Activated CD4-positive, alpha-beta T cell treated with anti-CD3 and anti-CD28 coated beads, Interleukin-2, Interleukin-4, amounts not matched to agents 100 ng/mL and 50 ng/mL, durations not matched to agents 16 hours and 8 hours (primary cell): ENCODE measurements around the gene SCAANT1.

Source experiments
- DNase-seq: peaks from one replicate; pipeline ENCODE4 v3.0.0-alpha.2; 2020; ENCODE audit warnings: low spot score

The SCAANT1 gene

DNA sequence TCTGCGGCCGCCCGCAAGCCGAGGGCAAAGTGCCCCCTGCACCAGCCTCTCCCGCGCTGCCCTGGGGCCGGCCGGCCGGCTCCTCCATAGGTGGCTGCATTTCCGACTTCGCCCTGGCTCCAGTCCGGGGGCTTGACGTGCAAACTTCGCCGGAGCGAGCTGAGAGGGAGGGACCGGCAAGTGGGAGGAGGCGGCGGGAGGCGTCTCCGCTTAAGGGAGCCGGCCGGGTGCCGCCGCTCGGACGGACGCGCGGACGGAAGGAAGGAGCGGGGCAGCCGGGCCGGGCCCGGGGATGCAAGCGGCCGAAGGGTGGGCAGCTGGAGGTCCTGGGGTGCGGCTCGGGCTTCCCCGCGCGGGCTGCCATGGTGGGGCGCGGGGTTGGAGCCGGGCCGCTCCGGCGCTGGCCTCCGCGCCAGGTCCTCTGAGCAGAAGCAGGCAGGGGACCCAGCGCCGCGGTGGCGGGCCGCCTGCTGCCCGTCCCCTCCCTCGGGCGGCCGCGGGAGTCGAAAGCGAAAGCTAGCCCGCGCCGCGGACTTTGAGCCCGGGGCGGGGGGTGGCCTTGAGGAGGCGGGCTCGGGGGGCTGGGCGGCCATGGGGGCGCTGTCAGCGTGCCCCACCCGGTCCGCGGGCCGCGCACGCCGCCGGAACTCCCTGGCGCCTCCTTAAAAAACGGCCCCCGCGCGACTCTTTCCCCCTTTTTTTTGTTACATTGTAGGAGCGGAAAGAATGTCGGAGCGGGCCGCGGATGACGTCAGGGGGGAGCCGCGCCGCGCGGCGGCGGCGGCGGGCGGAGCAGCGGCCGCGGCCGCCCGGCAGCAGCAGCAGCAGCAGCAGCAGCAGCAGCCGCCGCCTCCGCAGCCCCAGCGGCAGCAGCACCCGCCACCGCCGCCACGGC, at the start of gene SCAANT1:
SCAANT1 (minus strand) TSS at position 511 of the 895 bp plus-strand sequence.
- peak; percentile 75 for DNase-seq

DNA sequence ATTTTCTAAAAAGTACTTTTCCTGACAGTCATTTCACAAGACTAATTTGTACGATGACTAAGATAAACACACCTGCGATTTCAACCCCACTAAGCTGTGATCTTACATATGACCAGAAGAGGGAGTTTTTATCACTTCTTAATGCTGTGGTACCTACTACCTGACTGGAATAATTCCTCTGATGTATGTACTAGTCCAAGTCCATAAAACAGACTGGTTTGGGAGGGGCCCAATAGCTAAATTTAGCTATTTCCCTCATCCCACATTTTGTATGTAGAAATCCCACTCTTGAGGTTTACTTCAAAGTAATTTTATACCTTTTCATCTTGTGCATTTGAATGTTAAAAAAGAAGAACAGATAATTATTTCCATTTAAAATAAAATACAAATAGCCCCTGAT, 49.7 kb upstream of the SCAANT1 start:
- DNase-seq = peak; percentile 55

DNA sequence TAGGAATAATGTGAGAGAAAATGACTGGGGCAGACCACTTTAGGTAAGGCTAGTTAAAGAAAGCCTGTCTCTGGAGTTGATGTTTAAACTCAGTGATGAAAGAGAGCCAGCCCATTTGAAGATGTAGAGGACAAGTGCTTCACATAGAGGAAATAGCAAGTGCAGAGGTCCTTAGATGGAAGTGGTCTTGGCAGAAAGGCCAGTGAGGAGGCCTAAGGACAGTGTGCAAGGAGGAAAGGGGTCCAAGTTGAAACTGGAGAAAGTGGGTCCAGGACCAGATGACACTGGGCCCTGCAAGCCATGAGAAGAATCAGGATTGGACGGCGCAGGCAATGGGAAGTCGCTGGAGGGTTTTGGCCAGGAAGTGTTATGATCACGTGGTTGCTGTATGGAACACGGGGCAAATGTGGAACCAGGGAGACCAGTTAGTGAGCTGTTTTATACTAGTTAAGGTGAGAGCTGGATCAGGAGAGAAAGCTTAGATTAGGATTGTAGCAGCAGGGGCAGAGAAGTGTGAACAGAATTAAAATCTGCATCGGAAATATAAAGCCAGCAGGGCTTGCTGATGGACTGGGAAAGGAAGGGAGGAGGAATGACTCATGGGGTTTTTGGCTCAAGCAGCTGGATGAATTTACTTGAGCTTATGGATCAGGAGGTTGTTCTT, 48.0 kb upstream of the SCAANT1 start:
- no peak for DNase-seq

DNA sequence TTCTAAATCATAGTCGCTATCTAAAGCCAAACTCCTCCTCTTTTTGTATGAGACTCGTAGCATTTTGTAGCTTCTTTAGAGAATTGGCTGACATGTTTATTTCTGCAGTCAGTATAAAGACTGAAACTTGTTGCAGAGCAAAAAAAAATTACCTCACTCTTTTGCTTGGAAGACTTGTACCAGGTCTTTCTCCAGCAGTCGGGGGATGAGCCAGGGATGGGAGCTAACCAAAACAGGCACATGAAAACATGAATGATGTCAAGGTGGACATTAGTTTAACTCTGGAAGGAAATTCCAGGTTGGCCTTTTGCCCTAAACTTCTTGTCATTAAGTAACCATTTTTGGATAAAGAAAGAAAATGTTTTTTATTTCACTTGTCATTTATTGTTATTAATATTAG, 47.0 kb upstream of the SCAANT1 start:
- no peak for DNase-seq

DNA sequence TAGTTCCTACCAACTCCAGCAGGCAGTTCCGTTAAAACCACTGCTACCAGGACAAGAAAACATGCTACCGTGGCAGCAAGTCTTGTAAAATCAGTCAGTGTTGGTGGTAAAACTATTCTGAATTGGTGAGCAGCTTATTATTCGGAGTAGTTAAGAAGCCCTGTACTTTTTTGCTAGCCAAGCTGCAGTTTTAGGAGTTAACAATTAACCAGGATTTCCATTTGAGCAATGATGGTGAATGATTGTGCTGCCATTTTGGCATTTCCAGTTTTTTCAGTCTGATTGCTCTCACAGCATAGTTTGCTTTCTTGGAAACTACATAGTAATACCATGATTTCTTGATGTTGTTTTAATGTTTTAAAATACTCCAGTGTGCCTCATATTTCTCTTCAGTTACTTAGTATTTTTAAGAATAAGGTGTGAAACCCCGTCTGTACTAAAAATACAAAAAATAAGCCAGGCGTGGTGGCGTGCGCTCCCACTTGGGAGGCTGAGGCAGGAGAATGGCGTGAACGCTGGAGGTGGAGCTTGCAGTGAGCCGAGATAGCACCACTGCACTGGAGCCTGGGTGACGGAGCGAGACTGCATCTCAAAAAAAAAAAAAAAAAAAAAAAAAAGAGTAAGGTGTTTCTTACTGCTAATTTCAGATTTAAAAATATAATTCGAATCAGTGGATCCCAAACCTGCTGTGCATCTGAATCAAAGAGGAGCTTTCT, 43.8 kb upstream of the SCAANT1 start:
- DNase-seq = no peak

DNA sequence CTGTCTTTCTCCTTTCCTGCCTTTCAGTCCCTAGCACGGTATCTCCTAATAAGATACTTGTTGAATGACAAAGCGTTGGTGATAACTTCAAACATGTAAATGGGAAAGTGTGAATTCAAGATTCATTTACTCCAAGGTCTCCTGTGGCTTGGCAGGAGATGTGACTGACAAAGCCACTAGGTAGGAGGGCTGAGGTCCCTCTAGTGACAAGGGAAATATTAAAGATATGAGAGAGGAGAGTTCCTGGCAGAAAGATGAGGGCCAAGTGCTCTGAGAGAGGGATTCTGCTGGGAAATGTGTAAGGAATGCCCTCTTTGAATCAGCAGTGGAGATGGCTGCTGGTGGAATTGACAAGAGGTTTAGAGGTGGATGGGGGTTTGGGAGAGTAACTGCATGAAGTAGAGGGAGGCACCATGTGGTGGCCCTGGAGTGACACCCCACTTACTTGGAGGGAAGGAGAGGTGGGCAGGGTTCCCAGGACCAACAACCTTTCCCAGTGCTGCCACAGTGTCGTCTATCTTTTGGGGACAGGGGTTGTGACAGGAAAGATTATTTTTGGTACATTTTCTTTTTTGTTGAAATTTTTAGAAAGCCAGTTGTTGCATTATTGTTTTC, 43.0 kb upstream of the SCAANT1 start:
- no peak for DNase-seq

DNA sequence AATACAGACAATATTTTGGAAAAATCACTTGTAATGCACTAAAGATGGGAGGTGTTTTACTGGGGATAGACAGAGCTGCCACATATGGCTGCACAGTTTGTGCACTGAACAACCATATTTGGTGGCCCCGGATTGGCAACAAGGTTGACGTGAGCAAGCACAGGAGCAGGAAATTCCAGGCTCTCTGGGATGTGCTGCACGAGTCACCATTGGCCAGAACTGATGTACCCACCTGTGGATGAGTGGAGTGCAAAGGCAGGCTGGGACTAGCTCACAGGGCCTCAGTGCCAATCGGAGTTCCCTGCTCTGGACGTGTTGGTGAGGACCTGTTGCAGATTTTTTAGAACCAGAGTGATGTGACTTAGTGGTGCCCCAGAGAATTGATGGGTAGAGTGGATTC, 42.0 kb upstream of the SCAANT1 start:
- no peak for DNase-seq

DNA sequence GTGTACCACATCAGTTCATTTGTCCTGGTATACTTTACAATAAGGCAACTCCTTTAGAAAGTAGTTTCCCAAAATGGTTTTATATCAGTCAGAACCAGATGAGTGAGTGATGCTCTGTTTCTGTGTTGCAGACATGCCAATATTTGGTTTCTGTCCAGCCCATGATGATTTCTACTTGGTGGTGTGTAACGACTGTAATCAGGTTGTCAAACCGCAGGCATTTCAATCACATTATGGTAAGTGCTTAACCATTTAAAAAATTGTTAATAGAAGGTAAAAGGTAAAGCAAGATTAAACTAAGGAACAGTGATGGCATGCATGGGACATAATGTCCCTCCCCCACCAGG, 40.0 kb upstream of the SCAANT1 start:
- no peak for DNase-seq

DNA sequence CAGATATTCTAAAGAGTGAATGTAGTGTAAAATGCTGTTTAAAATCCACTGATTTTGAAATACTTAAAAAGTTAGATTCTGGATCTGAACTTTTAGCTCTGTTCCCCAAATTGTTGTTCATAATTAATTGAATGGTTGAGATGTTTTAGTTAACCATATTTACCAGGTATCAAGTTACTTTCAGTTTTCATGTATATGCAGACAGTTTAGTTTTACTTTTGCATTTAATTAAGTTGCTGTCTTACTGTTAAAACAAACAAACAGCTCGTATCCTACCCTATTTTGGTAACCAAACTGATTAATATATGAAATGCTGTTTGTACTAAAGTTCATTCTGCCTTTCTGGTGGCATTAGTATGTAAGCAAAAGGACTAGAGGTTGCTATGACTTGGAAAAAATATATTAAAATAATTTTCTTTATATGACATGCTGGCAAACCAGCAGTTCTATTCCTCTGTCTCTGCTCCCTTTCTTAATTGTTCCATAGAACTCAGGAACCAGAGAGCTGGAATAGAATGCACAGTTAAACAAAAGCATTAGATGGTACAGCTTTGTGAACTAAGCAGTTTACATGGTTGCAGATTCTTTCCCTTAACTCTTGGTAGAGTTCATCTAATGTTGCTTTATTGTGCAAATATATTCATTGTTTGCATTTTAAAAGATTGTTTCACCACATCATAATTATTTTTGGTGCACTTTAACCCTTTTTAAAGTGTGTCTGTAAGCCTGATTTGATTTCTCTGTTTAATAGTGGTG, 39.5 kb upstream of the SCAANT1 start:
- DNase-seq = no peak

DNA sequence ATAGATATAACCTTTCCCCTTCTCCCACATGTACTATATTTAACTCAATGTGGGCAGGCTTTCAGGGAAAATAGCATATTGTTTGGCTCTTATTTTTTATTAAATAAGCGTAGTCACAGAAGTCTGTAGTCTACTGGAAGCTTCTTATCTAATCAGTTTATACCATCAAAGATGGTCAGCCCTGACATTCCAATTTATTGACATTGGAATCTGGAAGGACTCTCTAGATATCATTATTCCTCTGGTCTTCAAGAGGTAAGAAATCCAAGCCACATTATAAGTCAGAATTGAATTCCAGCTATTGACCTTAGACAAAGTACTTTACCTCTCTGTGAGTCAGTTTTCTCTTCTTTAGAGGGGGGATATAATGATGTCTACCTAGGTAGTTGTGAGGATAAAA, 38.5 kb upstream of the SCAANT1 start:
- DNase-seq = no peak

DNA sequence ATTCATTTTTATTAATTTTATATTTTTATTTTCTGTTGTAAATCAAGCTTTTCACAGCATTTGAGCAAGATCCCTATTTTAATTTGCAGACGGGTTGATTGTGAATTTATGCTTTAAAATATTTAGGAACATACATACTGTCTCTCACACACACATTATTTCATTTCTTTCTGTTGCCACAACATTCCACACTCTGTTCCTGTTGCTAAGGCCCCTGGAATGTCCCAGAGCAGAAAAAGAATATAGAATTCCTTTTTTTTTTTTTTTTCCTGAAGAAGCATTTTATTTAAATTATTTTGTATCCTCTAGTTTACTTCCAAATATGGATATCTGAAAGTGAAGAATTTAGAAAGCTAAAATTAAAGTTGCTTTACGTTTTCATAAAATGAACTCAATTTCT, 36.8 kb upstream of the SCAANT1 start:
- DNase-seq = no peak

DNA sequence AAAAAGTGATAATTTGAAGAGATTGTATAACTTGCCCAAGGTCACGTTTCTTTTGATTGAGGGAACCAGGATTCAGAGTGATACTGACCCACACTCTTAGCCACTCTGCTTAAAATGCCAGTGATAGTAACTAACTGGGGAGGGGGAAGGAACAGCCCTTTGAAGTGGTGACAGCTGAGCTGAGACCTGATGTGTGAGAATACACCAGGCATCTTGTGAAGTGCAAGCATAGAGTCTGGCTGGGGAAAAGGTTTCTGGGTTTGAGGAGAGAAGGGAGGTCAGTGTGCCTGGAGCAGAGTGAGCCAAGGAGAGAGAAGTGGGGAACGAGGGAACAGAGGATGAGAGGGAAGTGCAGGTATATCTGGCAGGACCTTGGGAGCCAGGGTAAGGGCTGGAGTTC, 35.4 kb upstream of the SCAANT1 start:
- DNase-seq = no peak

DNA sequence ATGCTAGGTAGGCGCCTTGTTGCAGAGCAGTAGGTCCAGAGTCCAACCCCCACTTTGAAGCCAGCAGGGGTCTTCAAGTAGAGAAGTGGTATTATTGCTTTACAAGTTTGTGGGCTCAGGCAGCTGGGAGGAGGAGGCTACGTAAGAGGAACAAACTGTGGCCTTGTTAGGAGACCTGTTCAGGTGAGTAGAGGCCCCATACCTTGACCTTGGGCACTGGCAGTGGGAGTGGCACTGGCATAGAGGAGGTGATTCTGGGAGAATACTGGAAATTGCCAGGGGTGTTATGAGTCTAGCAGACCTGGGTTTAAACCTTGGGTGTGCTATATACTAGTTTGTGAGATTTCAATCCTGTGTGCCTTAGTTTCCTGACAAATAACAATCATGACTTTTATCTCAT, 34.6 kb upstream of the SCAANT1 start:
- no peak for DNase-seq

DNA sequence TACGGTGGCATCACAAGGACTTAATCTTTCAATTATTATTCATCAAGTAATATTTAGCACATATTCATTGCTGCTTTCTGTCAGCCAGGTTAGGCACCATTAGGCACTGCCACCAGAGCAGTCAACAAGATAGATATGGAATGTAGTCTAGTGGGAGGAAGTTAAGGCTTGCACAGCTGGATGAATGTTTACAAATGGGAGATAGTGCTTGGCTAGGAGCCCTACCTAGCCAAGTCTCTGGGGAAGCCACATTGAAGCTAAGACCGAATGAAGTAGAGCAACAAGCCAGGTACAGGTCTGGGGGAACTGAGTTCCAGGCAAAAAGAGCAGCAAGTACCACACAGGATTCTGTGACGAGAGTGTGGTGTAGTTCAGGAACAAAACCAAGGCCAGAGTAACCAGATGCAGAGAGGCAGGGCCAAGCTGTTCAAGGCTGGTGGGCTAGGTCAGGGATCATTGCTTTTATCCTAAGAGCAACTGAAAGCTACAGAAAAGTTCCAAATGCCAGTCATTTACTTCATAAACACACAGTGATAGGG, 33.4 kb upstream of the SCAANT1 start:
- no peak for DNase-seq

DNA sequence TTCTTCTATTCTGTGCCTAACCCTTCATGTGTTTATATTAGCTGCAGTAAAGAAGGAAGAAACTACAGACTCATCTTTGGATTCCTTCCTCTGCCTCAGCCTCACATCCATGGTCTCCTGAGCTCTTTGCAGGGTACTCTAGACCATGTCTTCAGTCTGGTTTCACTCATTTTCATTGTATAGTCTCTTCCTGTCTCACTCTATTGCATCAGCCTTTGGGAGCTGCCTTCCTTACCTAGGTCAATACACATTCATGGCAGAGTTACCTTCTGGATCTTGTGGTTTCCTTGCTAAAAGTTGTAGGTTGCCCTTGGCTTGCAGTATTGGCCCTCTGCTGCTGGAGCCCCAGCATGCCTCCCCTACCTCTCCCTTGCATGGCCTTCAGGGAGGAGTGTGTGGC, 31.5 kb upstream of the SCAANT1 start:
- no peak for DNase-seq

DNA sequence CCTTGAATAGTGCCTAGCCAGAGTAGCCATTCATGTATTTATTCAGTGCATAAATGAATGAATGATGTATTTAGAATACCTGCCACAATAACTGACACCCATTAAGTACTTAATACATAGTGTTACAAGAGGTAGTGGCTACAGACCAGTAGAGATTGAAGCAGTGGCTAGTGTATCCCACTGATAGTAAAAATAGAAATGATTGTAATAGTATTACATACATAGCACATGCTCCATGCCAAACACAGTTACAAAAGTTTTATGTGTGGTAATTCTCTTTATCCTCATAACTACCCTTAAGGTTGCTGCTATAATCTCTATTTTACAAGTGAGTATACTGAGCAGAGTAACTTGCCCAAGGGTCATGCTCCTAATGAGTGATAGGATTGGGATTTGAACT, 30.3 kb upstream of the SCAANT1 start:
- DNase-seq = no peak

DNA sequence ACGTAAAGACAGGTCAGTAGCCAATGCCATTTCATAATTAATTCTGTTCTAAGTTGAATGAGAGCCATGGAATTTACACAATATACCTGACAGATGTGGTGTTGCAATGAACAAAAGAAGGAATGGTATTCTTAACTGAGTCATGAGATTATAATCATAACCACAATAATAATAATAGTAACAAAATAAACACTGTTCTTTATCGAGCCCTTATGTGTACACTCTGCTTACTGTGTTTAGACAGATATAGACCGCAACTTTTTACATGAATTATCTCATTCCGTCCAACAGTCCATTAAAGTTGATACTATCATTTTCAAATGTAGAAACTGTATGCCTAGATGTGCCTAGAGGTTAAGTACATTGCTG, 28.2 kb upstream of the SCAANT1 start:
- no peak for DNase-seq

DNA sequence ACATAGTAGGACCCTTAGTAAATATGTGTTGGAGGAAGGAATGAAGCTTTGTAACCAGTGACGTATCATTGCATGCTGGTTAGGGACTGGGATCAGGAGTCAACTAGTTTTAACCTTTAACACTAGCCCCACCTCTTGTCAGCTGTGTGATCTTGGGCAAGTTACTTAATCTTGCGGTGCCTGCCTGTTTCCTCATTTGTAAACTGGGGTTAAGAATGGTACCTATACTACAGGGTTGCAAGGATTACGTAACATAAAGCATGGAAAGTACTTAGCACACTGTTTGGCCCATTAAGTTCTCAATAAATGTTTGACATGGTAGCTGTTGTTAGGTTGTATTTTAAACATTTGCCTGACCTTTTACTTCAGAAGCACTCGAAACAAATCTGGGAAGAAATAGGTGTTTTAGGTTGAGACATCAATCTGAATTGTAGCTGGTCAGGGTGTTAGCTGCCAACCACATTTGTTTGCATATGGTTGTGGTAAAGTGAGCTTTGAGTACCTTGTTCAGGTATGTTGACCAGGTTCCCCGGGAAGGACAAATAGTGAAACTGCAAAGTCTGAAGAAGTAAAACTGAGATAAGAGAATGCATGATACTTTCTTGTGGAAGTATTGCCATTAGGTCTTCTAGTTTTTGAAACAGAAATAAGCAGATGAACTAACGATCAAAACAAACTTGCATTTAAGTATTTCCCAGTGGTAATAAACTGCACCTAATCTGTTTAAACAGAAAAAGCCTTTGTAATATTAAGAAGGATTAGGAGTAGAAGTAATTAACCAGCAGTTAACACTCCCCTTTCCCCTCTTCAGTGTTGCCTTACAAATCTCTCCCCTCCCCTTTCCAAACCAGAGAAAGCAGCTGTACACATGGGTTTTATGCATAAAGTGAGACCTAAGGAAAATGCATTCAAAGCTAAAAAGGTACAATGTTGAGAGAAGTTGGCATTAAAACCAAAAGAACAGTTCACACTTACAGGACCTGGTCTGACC, 25.8 kb upstream of the SCAANT1 start:
- no peak for DNase-seq

DNA sequence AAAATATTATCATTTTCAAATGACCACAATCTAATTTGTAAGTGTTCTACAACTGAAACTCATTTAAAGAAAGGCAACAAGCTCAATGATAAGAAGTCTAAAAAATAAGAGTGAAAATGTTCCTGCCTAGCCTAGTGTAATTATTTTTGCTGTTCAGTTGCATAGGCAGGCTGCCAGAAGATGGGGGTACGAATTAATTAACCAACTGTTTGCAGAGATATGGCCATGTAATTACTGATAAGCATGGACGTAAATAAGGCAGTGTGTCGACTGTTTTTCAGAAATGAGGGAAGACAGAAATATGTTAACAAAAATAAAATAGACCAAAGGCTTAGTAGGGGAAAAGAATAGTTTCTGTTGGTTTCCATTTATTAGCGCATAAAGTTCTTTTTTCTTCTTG, 24.7 kb upstream of the SCAANT1 start:
- DNase-seq = no peak
